Esophagus muscularis mucosa (tissue), 4 donors: ENCODE results near the gene NDRG4. TPM values are rescaled to one million over a fixed set of nuclear protein-coding genes. Genes with fewer than 3 reads are reported as not detected.

Source experiments
- DNase-seq: peaks from one replicate; pipeline ENCODE4 v3.0.0-alpha.2; 2017; ENCODE audit errors: extremely low spot score
- H3K27ac ChIP-seq, 4 donors: fragments of 200-600 bp; sonication (generic); replicated peaks in 1 of 4; 1 replicate in 3 of 4; 2 replicates in 1 of 4; pipeline ENCODE4 v1.5.1; 2016 to 2019; ENCODE audit warnings: mild to moderate bottlenecking in 1 of 4
- H3K27me3 ChIP-seq, 4 donors: fragments of 200-600 bp; sonication (generic); one replicate each; pipeline versions ENCODE4 v1.5.1 to v1.6.0; 2016 to 2019
- H3K36me3 ChIP-seq, 4 donors: fragments of 200-600 bp; sonication (generic); one replicate each; pipeline ENCODE4 v1.5.1; 2016 to 2019
- H3K4me1 ChIP-seq, 4 donors: fragments of 200-600 bp; sonication (generic); one replicate each; pipeline ENCODE4 v1.5.1; 2016 to 2019
- H3K4me3 ChIP-seq, 4 donors: fragments of 200-600 bp; sonication (generic); 1 replicate in 2 of 4; 2 replicates in 2 of 4; pipeline ENCODE4 v1.5.1; 2016 to 2019; ENCODE audit warnings: mild to moderate bottlenecking in 4 of 4, moderate library complexity in 1 of 4
- H3K9me3 ChIP-seq, 4 donors: fragments of 200-600 bp; sonication (generic); 1 replicate in 3 of 4; 2 replicates in 1 of 4; pipeline ENCODE4 v1.5.1; 2016 to 2019
- EP300 ChIP-seq: sonication (generic); formaldehyde crosslinking; IDR thresholded peaks from one replicate; pipeline ENCODE4 v1.6.1; 2017; ENCODE audit warnings: antibody characterized with exemption
- POLR2A ChIP-seq: fragments of 450-650 bp; IDR thresholded peaks from one replicate; pipeline ENCODE4 v1.6.1; 2017; ENCODE audit warnings: antibody characterized with exemption, moderate library complexity, mild to moderate bottlenecking, low read depth
- POLR2AphosphoS5 ChIP-seq, 2 donors: sonication (generic); formaldehyde crosslinking; IDR thresholded peaks; one replicate each; pipeline ENCODE4 v1.6.1; 2017; ENCODE audit warnings: antibody characterized with exemption in 2 of 2
- WGBS: methylation state at CpG from one replicate; pipeline ENCODE4 v1.1.5; 2018; 5-methylcytosine and 5-hydroxymethylcytosine counted together
- intact Hi-C: fragments of 100-400 bp; cut with DNase I; formaldehyde crosslinking; loops from one replicate; pipeline ENCODE4 v1.15.1; 2023
- total RNA-seq, 4 donors: library from RNA; depleted of rRNA; stranded (reverse); fragments of >200 nt; gene quantifications; one replicate each; pipeline versions ENCODE4 v1.1.0 to v1.2.1, GENCODE V29; 2016
- TF ChIP-seq, protein P1 (sequence below), 3 experiments: fragments of 200-600 bp in 2 of 3; fragments of 450-650 bp in 1 of 3; sonication (generic) in 2 of 3; IDR thresholded peaks; one replicate each; pipeline ENCODE4 v1.5.1; 2017 to 2019; ENCODE audit warnings: antibody characterized with exemption in 3 of 3, mild to moderate bottlenecking in 2 of 3, moderate library complexity in 1 of 3

NDRG4 gene
- total RNA-seq, 4 donors from 2014 or later = 11.1 to 14.8 (median 12.3) TPM

DNA sequence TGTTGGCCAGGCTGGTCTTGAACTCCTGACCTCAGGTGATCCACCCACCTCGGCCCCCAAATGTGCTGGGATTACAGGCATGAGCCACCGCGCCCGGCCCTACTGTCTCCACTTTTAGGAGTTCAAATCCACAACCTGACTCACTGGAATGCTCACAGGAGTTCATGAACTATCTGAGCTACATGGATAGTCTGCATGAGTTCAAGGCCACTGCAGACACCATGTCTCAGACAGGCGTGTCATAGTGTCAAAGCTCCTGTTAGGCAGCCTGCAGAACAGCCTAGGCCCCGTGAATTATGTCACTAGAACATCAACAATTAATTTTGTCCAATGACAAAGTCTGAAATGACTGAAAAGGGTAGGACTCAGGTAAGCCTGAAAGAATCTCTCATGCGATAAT is 38.3 kb upstream of the NDRG4 start:
- Histone ChIP-seq H3K36me3 (no peaks in the 10 kb centered on the region), H3K4me3 (no peak overlapping the region), H3K27ac (no peak overlapping the region), H3K27me3 (peaks cover 0 to 44% (median 32%) of the 10 kb centered on the region in 4 donors), H3K9me3 (no peaks in the 10 kb centered on the region), H3K4me1 (peaks cover 7 to 28% (median 23%) of the 10 kb centered on the region in 4 donors)
- TF ChIP-seq EP300 (no peak), POLR2A (no peak), POLR2AphosphoS5 (IDR thresholded peaks at IDR 0.05) (no peak)
- TF ChIP-seq, protein P1, sequence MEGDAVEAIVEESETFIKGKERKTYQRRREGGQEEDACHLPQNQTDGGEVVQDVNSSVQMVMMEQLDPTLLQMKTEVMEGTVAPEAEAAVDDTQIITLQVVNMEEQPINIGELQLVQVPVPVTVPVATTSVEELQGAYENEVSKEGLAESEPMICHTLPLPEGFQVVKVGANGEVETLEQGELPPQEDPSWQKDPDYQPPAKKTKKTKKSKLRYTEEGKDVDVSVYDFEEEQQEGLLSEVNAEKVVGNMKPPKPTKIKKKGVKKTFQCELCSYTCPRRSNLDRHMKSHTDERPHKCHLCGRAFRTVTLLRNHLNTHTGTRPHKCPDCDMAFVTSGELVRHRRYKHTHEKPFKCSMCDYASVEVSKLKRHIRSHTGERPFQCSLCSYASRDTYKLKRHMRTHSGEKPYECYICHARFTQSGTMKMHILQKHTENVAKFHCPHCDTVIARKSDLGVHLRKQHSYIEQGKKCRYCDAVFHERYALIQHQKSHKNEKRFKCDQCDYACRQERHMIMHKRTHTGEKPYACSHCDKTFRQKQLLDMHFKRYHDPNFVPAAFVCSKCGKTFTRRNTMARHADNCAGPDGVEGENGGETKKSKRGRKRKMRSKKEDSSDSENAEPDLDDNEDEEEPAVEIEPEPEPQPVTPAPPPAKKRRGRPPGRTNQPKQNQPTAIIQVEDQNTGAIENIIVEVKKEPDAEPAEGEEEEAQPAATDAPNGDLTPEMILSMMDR (IDR thresholded peaks at IDR 0.05) = no peak
- WGBS = 95% methylated on average over 7 of the region's 7 CpGs
- no peak for DNase-seq
- intact Hi-C loops = no loop called here

DNA sequence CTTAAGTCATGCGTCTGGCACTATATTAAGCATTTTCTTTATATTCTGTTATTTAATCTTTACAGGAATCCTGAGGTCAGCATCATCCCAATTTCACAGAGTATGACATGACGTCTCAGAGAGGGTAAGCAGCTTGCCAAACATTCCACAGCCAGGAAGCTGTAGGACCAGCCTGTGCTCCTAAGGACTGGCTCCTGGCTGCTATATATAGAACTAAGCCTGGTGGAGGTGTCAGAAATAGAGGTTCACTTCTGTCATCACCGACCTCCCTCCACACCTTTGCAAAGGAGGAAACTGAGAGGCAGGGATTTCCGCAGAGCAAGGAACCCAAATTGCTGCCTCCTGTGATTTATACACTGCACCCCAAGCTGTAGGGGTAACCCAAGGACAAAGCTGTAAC is 37.9 kb upstream of the NDRG4 start:
- H3K4me1 ChIP-seq = peaks cover 7 to 28% (median 23%) of the 10 kb centered on the region in 4 donors
- H3K36me3 ChIP-seq = no peaks in the 10 kb centered on the region
- TF ChIP-seq POLR2AphosphoS5 (IDR thresholded peaks at IDR 0.05) (no peak), POLR2A (no peak), EP300 (no peak)
- TF ChIP-seq, protein P1 (IDR thresholded peaks at IDR 0.05) = no peak
- H3K27ac ChIP-seq = no peak overlapping the region
- H3K9me3 ChIP-seq = no peaks in the 10 kb centered on the region
- peaks cover 0 to 49% (median 32%) of the 10 kb centered on the region in 4 donors for H3K27me3 ChIP-seq
- no peak overlapping the region for H3K4me3 ChIP-seq
- intact Hi-C loops = no loop called here
- 90% methylated on average over 2 of the region's 4 CpGs for WGBS
- DNase-seq = no peak

DNA sequence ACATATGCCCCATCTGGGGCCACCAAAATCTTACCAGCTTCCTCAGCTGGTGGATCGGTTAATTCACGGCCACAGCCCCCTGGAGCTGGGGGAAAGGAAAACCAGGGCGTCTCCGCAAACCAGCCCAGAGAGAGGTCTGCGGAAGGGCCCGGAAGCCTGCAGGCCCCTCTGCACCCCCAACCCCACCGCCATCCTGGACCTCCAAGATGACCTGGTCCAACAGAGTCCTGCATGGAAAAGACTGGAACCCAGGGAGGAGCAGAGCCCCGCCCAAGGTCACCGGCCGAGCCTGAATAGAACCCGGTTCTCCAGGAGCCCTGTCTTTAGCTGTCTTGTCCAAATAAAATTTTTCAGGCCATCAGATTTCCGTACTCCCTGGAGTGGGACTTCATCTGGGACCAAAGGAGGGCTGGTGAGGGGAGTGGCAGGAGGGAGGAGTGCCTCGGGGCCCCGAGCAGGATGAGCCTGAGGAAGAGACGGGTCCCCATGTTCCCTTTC is 37.4 kb upstream of the NDRG4 start:
- DNase-seq = no peak
- intact Hi-C loops = no loop called here
- no peak for TF ChIP-seq POLR2AphosphoS5 (IDR thresholded peaks at IDR 0.05)
- TF ChIP-seq POLR2A = no peak
- TF ChIP-seq, protein P1 (IDR thresholded peaks at IDR 0.05) = no peak
- no peak for TF ChIP-seq EP300
- H3K36me3 ChIP-seq = no peaks in the 10 kb centered on the region
- no peak overlapping the region for H3K27ac ChIP-seq
- no peaks in the 10 kb centered on the region for H3K9me3 ChIP-seq
- H3K4me1 ChIP-seq = peaks cover 7 to 28% (median 23%) of the 10 kb centered on the region in 4 donors
- H3K4me3 ChIP-seq = peak overlapping the region in 1 of 4 donors; percentile 59
- H3K27me3 ChIP-seq = peaks cover 0 to 54% (median 32%) of the 10 kb centered on the region in 4 donors
- 66% methylated on average over 10 of the region's 15 CpGs for WGBS

DNA sequence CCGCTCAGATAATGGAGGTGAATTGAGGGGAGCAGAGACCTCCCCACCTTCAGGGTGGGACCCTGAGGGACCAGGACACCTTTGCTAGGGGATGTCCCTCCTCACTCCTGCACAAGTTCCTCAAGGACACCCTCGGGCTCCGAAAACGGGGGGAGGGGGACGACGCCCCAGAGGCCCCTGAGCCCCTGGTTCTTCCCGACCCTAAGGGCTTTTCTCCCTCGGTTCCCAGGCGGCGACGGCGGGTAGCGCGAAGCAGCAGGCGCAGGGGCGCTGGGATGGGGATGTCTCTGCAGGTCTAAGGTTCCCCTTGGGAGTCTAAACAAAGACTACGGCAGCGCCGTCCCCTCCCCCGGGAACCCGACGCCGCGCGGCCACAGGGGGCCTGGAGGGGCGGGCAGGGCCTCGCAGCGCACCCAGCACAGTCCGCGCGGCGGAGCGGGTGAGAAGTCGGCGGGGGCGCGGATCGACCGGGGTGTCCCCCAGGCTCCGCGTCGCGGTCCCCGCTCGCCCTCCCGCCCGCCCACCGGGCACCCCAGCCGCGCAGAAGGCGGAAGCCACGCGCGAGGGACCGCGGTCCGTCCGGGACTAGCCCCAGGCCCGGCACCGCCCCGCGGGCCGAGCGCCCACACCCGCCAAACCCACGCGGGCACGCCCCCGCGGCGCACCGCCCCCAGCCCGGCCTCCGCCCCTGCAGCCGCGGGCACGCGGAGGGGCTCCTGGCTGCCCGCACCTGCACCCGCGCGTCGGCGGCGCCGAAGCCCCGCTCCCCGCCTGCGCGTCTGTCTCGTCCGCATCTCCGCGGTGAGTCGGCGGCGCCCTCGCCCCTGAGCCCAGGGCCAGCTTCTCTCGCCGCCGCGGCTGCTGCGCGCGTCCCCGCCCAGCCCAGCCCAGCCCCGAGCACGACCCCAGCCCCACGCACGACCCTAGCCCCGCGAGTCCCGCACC is 36.7 kb upstream of the NDRG4 start:
- TF ChIP-seq EP300 (no peak), POLR2AphosphoS5 (IDR thresholded peaks at IDR 0.05) (no peak), POLR2A (no peak)
- TF ChIP-seq, protein P1 (IDR thresholded peaks at IDR 0.05) = no peak
- H3K36me3 ChIP-seq = no peaks in the 10 kb centered on the region
- peaks cover 0 to 61% (median 34%) of the 10 kb centered on the region in 4 donors for H3K27me3 ChIP-seq

More for the DNA sequence above, 36.7 kb upstream of the NDRG4 start:
- intact Hi-C loops = no loop called here
- peak overlapping the region; percentile 55 to 65 (median 60) for H3K4me3 ChIP-seq
- H3K4me1 ChIP-seq = peaks cover 7 to 28% (median 23%) of the 10 kb centered on the region in 4 donors
- no peak for DNase-seq
- WGBS = 13% methylated on average over 25 of the region's 113 CpGs
- no peaks in the 10 kb centered on the region for H3K9me3 ChIP-seq
- no peak overlapping the region for H3K27ac ChIP-seq
